Activated CD4-positive, alpha-beta memory T cell treated with anti-CD3 and anti-CD28 coated beads for 36 hours (primary cell): ENCODE measurements around the gene GSTA1. TPM values are rescaled to one million over a fixed set of nuclear protein-coding genes. Genes with fewer than 3 reads are reported as not detected.
"Not testable (repeated sequence)": the region's sequence is repeated elsewhere in the genome, so short reads cannot be mapped to it uniquely, and the experiment has no call there.

Source experiments
- CTCF ChIA-PET: fragments of 350-600 bp; sonication (Branson Sonifier 250); formaldehyde crosslinking; loops from one replicate; lab custom pipeline; 2021; ENCODE audit warnings: antibody characterized with exemption, inconsistent platforms; lab: Charles Lee
- POLR2A ChIA-PET: fragments of 350-600 bp; sonication (Branson Sonifier 250); formaldehyde crosslinking; loops from one replicate; lab custom pipeline; 2021; ENCODE audit warnings: antibody characterized with exemption; lab: Charles Lee
- DNase-seq: peaks from one replicate; pipeline ENCODE4 v3.0.0-alpha.2; 2020
- H3K27ac Mint-ChIP-seq: one replicate; pipeline ENCODE4 v1.8.0; 2021; ENCODE audit warnings: mixed read lengths
- H3K27me3 Mint-ChIP-seq: one replicate; pipeline ENCODE4 v1.8.0; 2021; ENCODE audit warnings: mixed read lengths
- H3K36me3 Mint-ChIP-seq: one replicate; pipeline ENCODE4 v1.8.0; 2021; ENCODE audit warnings: mixed read lengths
- H3K4me1 Mint-ChIP-seq: one replicate; pipeline ENCODE4 v1.8.0; 2021; ENCODE audit warnings: low read depth, mixed read lengths
- H3K4me3 Mint-ChIP-seq: one replicate; pipeline ENCODE4 v1.8.0; 2021; ENCODE audit warnings: mild to moderate bottlenecking, mixed read lengths
- H3K9me3 Mint-ChIP-seq: one replicate; pipeline ENCODE4 v1.8.0; 2021; ENCODE audit warnings: mixed read lengths
- intact Hi-C: fragments of 100-400 bp; cut with micrococcal nuclease; formaldehyde crosslinking; loops from one replicate; pipeline ENCODE4 v1.15.1; 2023
- total RNA-seq, 2 experiments: library from RNA; stranded (reverse); gene quantifications; one replicate each; pipeline ENCODE4 v1.2.3, GENCODE V29; 2021

The GSTA1 gene
- total RNA-seq, 2 experiments from 2014 or later, result not detected

GRCh38 chr6:52763322-52763916 lies 40.2 kb downstream of the GSTA1 start, which contains the start of gene GSTA2:
Gene GSTA2 (minus strand): TSS chr6:52763475. CDS start chr6:52757947, 5,528 bp downstream.
- H3K9me3 Mint-ChIP-seq, CTCF ChIA-PET, DNase-seq, intact Hi-C loops, POLR2A ChIA-PET, H3K4me3 Mint-ChIP-seq, H3K4me1 Mint-ChIP-seq, H3K27ac Mint-ChIP-seq, H3K27me3 Mint-ChIP-seq, H3K36me3 Mint-ChIP-seq: not testable (repeated sequence)

GRCh38 chr6:52761673-52762491 lies 41.7 kb downstream of the GSTA1 start:
- intact Hi-C loops, H3K4me3 Mint-ChIP-seq, H3K9me3 Mint-ChIP-seq, H3K4me1 Mint-ChIP-seq, CTCF ChIA-PET, H3K36me3 Mint-ChIP-seq, DNase-seq, POLR2A ChIA-PET, H3K27ac Mint-ChIP-seq, H3K27me3 Mint-ChIP-seq: not testable (repeated sequence)

GRCh38 chr6:52760105-52760765 lies 43.4 kb downstream of the GSTA1 start:
- DNase-seq, result no peak
- intact Hi-C loops, result no loop called here
- H3K36me3 Mint-ChIP-seq, result no peaks in the 10 kb centered on the region
- CTCF ChIA-PET, result no interaction called here
- H3K27ac Mint-ChIP-seq, result no peak overlapping the region
- no peak overlapping the region for H3K4me3 Mint-ChIP-seq
- H3K4me1 Mint-ChIP-seq, result no peaks in the 10 kb centered on the region
- H3K27me3 Mint-ChIP-seq, result peaks cover 10% of the 10 kb centered on the region
- no peaks in the 10 kb centered on the region for H3K9me3 Mint-ChIP-seq
- POLR2A ChIA-PET, result no interaction called here

- H3K27me3 Mint-ChIP-seq, result peaks cover 10% of the 10 kb centered on the region
- no peaks in the 10 kb centered on the region for H3K4me1 Mint-ChIP-seq
- no peaks in the 10 kb centered on the region for H3K36me3 Mint-ChIP-seq
- no peak overlapping the region for H3K4me3 Mint-ChIP-seq
- no peak for DNase-seq
- ChIA-PET CTCF (no interaction called here), POLR2A (no interaction called here)
- intact Hi-C loops, result no loop called here
- H3K9me3 Mint-ChIP-seq, result no peaks in the 10 kb centered on the region
- no peak overlapping the region for H3K27ac Mint-ChIP-seq
Observed at GRCh38 chr6:52759085-52759484, 44.5 kb downstream of the GSTA1 start.

GRCh38 chr6:52757651-52758338 lies 45.8 kb downstream of the GSTA1 start:
- H3K4me1 Mint-ChIP-seq, intact Hi-C loops, CTCF ChIA-PET, H3K27ac Mint-ChIP-seq, H3K9me3 Mint-ChIP-seq, DNase-seq, H3K36me3 Mint-ChIP-seq, H3K4me3 Mint-ChIP-seq, POLR2A ChIA-PET: not testable (repeated sequence)
- peaks cover 10% of the 10 kb centered on the region for H3K27me3 Mint-ChIP-seq

GRCh38 chr6:52754443-52754842 lies 49.2 kb downstream of the GSTA1 start:
- H3K4me3 Mint-ChIP-seq, result no peak overlapping the region
- intact Hi-C loops, result no loop called here
- CTCF ChIA-PET, result no interaction called here

GRCh38 chr6:52753137-52753536 lies 50.5 kb downstream of the GSTA1 start:
- H3K27me3 Mint-ChIP-seq, DNase-seq, H3K9me3 Mint-ChIP-seq, POLR2A ChIA-PET, CTCF ChIA-PET, H3K4me1 Mint-ChIP-seq, H3K36me3 Mint-ChIP-seq, H3K27ac Mint-ChIP-seq, intact Hi-C loops, H3K4me3 Mint-ChIP-seq: not testable (repeated sequence)

More at GRCh38 chr6:52754443-52754842, 49.2 kb downstream of the GSTA1 start:
- H3K4me1 Mint-ChIP-seq, result no peaks in the 10 kb centered on the region
- peaks cover 11% of the 10 kb centered on the region for H3K27me3 Mint-ChIP-seq
- peaks cover 6% of the 10 kb centered on the region for H3K9me3 Mint-ChIP-seq
- no peaks in the 10 kb centered on the region for H3K36me3 Mint-ChIP-seq
- DNase-seq, result no peak
- POLR2A ChIA-PET, result no interaction called here
- H3K27ac Mint-ChIP-seq, result no peak overlapping the region

GRCh38 chr6:52752310-52752709 lies 51.3 kb downstream of the GSTA1 start:
- Mint-ChIP-seq H3K9me3 (peaks cover 6% of the 10 kb centered on the region), H3K36me3 (no peaks in the 10 kb centered on the region)

GRCh38 chr6:52749556-52750152 lies 54.0 kb downstream of the GSTA1 start:
- H3K36me3 Mint-ChIP-seq, result no peaks in the 10 kb centered on the region
- ChIA-PET POLR2A (no interaction called here), CTCF (no interaction called here)
- H3K27ac Mint-ChIP-seq, result no peak overlapping the region
- intact Hi-C loops, result no loop called here
- no peak for DNase-seq
- no peaks in the 10 kb centered on the region for H3K4me1 Mint-ChIP-seq
- H3K9me3 Mint-ChIP-seq, result peaks cover 6% of the 10 kb centered on the region
- H3K4me3 Mint-ChIP-seq, result no peak overlapping the region
- peaks cover 3% of the 10 kb centered on the region for H3K27me3 Mint-ChIP-seq

More at GRCh38 chr6:52752310-52752709, 51.3 kb downstream of the GSTA1 start:
- ChIA-PET POLR2A (no interaction called here), CTCF (no interaction called here)
- H3K4me1 Mint-ChIP-seq, result no peaks in the 10 kb centered on the region
- H3K27ac Mint-ChIP-seq, result no peak overlapping the region
- no peak overlapping the region for H3K4me3 Mint-ChIP-seq
- intact Hi-C loops, result no loop called here
- peaks cover 7% of the 10 kb centered on the region for H3K27me3 Mint-ChIP-seq
- no peak for DNase-seq

- H3K4me3 Mint-ChIP-seq, H3K27ac Mint-ChIP-seq, H3K4me1 Mint-ChIP-seq, CTCF ChIA-PET, H3K9me3 Mint-ChIP-seq, intact Hi-C loops, DNase-seq, POLR2A ChIA-PET, H3K27me3 Mint-ChIP-seq, H3K36me3 Mint-ChIP-seq: not testable (repeated sequence)
Observed at GRCh38 chr6:52747301-52747700, 56.3 kb downstream of the GSTA1 start.

GRCh38 chr6:52746213-52746612 lies 57.4 kb downstream of the GSTA1 start:
- no peaks in the 10 kb centered on the region for H3K36me3 Mint-ChIP-seq
- peaks cover 8% of the 10 kb centered on the region for H3K27me3 Mint-ChIP-seq
- peaks cover 4% of the 10 kb centered on the region for H3K9me3 Mint-ChIP-seq
- DNase-seq, result no peak
- H3K4me3 Mint-ChIP-seq, result no peak overlapping the region
- intact Hi-C loops, result no loop called here
- ChIA-PET CTCF (no interaction called here), POLR2A (no interaction called here)
- no peaks in the 10 kb centered on the region for H3K4me1 Mint-ChIP-seq
- no peak overlapping the region for H3K27ac Mint-ChIP-seq

- Mint-ChIP-seq H3K36me3 (no peaks in the 10 kb centered on the region), H3K27me3 (peaks cover 8% of the 10 kb centered on the region), H3K4me3 (no peak overlapping the region), H3K4me1 (no peaks in the 10 kb centered on the region), H3K9me3 (peaks cover 1% of the 10 kb centered on the region), H3K27ac (no peak overlapping the region)
- CTCF ChIA-PET, result no interaction called here
- intact Hi-C loops, result no loop called here
- POLR2A ChIA-PET, result no interaction called here
- DNase-seq, result no peak
Observed at GRCh38 chr6:52745764-52746201, 57.8 kb downstream of the GSTA1 start.
